Inferior parietal cortex (tissue), 1 donor: Measurements from ENCODE around the gene OR11H6.
"Not testable (repeated sequence)": the region's sequence is repeated elsewhere in the genome, so short reads cannot be mapped to it uniquely, and the experiment has no call there.

Experiments
- DNase-seq: peaks from one replicate; pipeline ENCODE4 v3.0.0-alpha.2; 2016; ENCODE audit errors: extremely low spot score

Gene OR11H6

DNA sequence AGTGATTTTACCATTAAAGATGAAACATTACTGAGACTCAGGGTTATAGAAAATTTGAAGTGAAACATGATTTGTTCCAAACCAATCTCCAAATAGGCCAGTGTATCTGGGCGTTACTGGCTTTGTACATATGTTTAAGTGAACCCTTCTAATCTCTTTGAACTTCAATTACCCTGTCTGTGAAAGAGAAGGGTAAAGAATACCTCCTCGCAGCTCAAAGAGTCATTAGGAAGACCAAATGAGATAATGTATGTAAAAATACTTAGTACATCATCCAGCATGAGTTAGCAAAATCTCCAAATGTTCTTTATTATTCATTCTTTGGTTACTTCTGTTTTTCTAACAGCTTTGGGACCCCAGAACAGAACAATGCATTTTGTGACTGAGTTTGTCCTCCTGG is at the start of gene OR11H6:
TSS of gene OR11H6 (plus strand) at position 301 of the 400 bp plus-strand sequence. CDS start at position 301, 0 bp downstream.
- no peak for DNase-seq

DNA sequence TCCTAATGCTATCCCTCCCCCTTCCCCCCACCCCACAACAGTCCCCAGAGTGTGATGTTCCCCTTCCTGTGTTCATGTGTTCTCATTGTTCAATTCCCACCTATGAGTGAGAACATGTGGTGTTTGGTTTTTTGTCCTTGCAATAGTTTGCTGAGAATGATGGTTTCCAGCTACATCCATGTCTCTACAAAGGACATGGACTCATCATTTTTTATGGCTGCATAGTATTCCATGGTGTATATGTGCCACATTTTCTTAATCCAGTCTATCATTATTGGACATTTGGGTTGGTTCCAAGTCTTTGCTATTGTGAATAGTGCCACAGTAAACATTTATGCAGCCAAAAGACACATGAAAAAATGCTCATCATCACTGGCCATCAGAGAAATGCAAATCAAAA is 49.3 kb upstream of the OR11H6 start:
- not testable (repeated sequence) for DNase-seq

DNA sequence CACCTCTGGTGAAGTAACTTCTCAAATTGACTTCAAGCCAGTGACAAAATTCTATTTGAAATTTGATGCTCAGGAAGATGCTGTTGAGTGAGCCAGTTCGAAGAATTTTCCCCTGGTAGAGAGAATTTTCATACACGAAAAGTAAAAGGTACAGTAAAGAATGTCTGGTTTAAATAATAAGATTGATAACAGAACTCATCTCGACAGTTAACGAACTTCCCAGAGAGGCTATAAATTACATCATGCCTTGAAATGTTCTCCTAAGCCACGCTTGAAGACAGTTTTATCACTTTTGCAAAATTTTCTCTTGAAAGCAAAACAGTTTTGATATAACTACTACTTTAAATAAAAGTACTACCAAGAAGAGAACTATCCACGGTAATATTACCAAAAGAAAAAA is 47.2 kb upstream of the OR11H6 start:
- DNase-seq = no peak

DNA sequence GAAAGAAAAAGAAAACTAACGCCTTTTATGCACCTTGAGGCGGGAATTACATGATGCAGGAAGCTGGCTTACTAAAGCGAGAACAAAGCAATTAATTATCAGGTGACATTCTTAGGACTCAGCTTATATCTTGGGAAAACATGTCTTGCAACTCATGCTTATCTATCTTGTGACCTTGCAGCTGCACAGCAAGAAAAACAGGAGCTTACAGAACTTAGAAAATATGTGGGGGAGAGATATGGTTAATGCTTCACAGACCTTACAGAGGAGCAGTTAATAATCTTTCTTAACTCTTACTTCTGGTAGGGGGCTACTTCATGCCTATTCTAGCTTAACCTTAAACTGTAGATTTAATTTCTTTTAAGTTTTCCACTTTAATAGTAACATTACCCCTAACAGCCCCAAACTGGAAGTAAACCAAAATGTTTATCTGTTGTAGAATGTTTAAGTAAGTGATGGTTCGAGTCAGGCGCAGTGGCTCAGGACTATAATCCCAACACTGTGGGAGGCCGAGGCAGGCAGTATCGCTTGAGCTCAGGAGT is 46.0 kb upstream of the OR11H6 start:
- DNase-seq = peak; percentile 11

- DNase-seq = no peak
Measured at GRCh38 chr14:20179218-20179617, 44.3 kb upstream of the OR11H6 start.

- no peak for DNase-seq
Measured at GRCh38 chr14:20179880-20180279, 43.6 kb upstream of the OR11H6 start.

DNA sequence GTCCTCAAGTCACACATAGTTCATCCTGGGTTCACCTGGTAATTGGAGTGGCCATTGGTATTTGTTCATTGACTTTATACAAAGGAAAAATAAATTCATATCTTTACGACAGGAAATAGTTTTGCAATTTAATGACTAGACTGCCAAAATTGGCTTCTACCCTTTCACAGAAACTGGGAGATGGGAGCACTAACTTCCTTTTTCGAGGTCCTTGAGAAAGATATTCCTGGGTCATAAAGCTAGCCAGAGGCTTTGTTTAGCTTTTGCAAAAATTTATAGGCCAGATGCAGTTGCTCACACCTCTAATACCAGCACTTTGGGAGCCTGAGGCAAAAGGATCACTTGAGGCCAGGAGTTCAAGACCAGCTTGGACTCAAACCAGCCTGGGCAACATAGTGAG is 43.0 kb upstream of the OR11H6 start:
- no peak for DNase-seq

- DNase-seq = no peak
Measured at GRCh38 chr14:20184181-20184580, 39.3 kb upstream of the OR11H6 start.

- no peak for DNase-seq
Measured at GRCh38 chr14:20190596-20190995, 32.9 kb upstream of the OR11H6 start, which contains the start of gene OR11G2. Gene OR11G2, plus strand, starts transcription at chr14:20190896. Its CDS starts 6,542 bp downstream, at chr14:20197438.

DNA sequence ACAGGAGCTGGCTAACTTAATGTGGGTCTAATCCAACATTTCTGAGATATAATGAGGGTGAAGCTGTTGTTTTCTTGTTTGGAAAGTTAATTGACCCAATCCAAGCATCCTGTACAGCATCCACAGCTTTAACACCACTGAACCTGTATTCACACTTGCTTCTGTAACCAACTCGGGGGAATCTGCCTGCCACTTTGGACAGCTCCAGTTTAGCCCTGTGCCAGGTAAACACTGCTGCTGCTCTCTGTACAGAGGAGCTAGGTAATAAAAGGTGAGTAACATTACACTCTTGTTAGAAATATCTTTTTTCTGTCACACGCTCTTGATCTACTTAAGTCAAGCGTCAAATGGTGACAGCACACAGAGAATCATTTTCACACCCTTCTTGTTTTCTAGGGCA is 32.1 kb upstream of the OR11H6 start:
- no peak for DNase-seq

DNA sequence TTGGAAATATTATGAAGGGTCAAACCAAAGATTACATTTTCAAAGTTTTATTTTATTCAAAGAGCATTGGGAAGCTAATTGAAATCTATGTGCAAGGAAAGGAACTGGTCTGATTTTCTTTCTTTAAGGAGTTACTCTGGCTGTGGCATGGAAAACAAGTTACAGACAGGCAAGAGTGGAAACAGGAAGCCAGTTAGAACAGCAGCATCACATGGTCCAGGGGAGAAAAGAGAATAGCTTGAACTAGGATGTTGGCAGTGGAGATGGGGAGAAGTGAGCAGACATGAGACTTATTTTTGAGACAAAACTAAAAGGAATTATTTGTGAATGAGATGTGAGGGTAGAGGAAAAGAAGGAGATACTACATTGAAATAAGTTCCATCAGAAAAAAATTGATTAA is 29.4 kb upstream of the OR11H6 start:
- no peak for DNase-seq

GRCh38 chr14:20195170-20195569 is 28.3 kb upstream of the OR11H6 start:
- not testable (repeated sequence) for DNase-seq

- DNase-seq = no peak
Measured at GRCh38 chr14:20195911-20196310, 27.6 kb upstream of the OR11H6 start.

- no peak for DNase-seq
Measured at GRCh38 chr14:20197459-20197858, 26.1 kb upstream of the OR11H6 start.

GRCh38 chr14:20198991-20199390 is 24.5 kb upstream of the OR11H6 start:
- DNase-seq = no peak

DNA sequence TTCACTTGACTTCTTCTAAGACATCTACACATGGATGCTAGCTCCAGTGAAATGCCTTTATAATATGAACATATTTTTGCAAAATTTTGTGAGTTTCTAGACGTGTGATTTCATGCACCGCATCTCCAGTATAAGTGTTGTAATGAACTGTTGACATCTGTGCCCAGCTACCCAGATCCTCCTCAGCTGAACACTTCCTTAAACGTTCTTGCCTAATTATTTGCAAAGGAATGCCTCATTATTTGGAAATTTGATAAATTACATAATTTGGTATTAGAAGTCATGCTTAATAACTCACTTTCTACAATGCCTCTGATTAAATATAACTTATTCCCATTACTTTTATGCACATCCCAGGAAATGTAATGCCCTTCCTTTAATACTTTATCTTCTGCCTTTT is 18.8 kb upstream of the OR11H6 start:
- DNase-seq = no peak

DNA sequence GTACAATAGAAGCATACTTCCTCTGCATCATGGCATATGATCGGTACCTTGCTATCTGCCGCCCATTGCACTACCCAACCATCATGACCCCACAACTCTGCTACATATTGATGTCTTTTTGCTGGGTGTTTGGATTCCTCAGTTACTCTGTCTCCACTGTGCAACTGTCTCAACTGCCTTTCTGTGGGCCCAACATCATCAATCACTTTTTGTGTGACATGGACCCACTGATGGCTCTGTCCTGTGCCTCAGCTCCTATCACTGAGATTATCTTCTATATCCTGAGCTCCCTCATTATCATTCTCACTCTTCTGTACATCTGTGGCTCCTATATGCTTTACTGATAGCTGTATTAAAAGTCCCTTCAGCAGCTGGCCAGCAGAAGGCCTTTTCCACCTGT is 13.9 kb upstream of the OR11H6 start:
- no peak for DNase-seq

- not testable (repeated sequence) for DNase-seq
Measured at GRCh38 chr14:20212406-20212805, 11.1 kb upstream of the OR11H6 start.

DNA sequence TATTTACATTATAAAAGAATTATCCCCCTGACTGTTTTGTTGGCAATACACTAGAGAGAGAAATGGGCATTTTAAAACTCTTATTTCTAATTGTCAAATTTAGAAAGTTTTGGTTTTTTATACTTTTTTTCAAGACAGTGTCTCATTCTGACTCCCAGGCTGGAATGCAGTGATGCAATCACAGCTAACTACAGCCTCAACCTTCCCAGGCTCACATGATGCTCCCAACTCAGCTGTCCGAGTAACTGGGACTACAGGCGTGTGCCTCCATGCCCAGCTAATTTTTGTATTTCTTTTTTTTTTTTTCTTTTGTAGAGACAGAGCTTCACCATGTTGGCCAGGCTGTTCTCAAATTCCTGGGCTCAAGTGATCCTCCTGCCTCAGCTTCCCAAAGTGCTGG is 8.3 kb upstream of the OR11H6 start:
- DNase-seq = no peak

GRCh38 chr14:20219033-20219432 is 4.5 kb upstream of the OR11H6 start:
- DNase-seq = no peak

DNA sequence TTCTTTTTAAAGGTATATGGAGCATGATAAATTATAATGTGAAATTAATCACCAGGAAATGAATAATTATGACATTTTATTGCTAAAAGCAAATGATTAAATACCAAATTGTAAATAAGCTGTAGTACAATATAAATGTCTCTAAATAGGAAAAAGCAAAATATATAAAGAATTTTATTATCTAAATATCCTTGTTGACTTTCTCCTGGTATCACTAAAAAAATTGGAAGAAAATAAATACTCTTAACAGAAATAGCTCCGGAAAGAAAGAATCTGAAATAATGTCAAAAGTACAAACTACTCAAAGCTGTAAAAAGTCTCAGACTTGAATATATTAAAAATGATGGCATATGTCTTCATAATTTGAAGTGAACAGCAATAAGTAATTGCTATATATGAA is 5.2 kb downstream of the OR11H6 start, which contains the start of gene OR11H7:
TSS of gene OR11H7 (plus strand) at position 301 of the 400 bp plus-strand sequence.
- DNase-seq = no peak

DNA sequence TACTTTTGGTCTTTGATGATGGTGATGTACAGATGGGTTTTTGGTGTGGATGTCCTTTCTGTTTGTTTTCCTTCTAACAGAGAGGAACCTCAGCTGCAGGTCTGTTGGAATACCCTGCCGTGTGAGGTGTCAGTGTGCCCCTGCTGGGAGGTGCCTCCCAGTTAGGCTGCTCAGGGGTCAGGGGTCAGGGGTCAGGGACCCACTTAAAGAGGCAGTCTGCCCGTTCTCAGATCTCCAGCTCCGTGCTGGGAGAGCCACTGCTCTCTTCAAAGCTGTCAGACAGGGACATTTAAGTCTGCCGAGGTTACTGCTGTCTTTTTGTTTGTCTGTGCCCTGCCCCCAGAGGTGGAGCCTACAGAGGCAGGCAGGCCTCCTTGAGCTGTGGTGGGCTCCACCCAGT is 11.9 kb downstream of the OR11H6 start:
- DNase-seq = not testable (repeated sequence)

DNA sequence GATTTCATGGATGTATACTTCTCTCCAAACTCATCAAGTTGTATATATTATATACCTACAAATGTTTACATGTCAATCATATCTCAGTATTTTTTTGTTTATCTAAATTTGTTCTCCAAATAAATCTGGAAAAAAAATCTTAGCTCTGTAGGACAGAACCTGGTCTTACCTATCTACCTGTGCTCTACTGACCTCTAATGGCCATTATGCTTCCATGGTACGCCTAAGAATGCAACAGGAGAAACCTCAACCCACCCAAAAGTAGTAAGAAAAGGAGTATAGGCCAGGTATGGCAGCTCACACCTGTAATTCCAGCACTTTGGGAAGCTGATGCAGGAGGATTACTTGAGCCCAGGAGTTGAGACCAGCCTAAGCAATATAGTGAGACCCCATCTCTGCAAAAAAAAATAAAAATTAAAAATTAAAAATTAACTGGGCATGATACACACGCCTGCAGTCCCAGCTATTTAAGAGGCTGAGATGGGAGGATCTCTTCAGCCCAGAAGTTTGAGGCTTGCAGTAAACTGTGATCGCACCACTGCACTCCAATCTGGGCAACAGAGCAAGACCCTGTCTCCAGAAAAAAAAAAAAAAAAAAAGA is 24.2 kb downstream of the OR11H6 start:
- no peak for DNase-seq

DNA sequence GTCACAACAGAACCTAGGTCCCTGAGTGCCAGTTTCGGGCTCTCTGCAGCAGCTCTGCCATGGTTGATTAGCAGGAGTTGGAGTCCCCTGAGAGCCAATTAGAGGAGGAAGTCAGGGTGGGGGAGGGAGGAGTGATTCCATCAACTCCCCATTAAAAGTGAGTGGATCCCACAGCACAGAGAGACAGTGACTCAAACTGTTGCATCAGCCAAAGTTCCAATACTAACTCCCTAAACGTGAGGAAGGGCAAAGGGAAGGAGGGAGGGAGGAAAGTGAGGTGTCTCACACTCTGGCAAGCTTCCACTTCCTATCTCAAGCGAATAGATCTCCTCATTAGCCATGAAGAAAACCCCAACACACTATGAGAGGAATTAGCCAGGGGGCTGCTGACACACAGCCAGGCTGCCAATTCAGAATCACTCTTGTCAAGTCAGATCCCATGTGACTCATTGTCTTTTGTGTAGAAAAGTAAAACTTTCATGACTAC is 39.2 kb downstream of the OR11H6 start:
- DNase-seq = no peak
